Activated CD8-positive, alpha-beta T cell treated with anti-CD3 and anti-CD28 coated beads for 36 hours (primary cell): ENCODE data around the gene GNB1. TPM values are rescaled to one million over a fixed set of nuclear protein-coding genes. Genes with fewer than 3 reads are reported as not detected.

Source experiments
- ATAC-seq: fragments of 200-7000 bp; cut with Tn5 transposase; one replicate; pipeline ENCODE4 v1.10.0; 2021; ENCODE audit warnings: mild to moderate bottlenecking, moderate library complexity
- CTCF ChIA-PET: fragments of 350-600 bp; sonication (Branson Sonifier 250); formaldehyde crosslinking; loops from one replicate; lab custom pipeline; 2021; ENCODE audit warnings: antibody characterized with exemption; lab: Charles Lee
- POLR2A ChIA-PET: fragments of 350-600 bp; sonication (Branson Sonifier 250); formaldehyde crosslinking; loops from one replicate; lab custom pipeline; 2021; ENCODE audit warnings: antibody characterized with exemption; lab: Charles Lee
- DNase-seq: peaks from one replicate; pipeline ENCODE4 v3.0.0-alpha.2; 2020
- H3K27ac Mint-ChIP-seq: one replicate; pipeline ENCODE4 v1.8.0; 2021; ENCODE audit warnings: mild to moderate bottlenecking, mixed read lengths
- H3K27me3 Mint-ChIP-seq: one replicate; pipeline ENCODE4 v1.8.0; 2021; ENCODE audit warnings: mixed read lengths
- H3K36me3 Mint-ChIP-seq: one replicate; pipeline ENCODE4 v1.8.0; 2021; ENCODE audit warnings: low read depth, mixed read lengths
- H3K4me1 Mint-ChIP-seq: one replicate; pipeline ENCODE4 v1.8.0; 2021; ENCODE audit warnings: low read depth, mixed read lengths
- H3K4me3 Mint-ChIP-seq: one replicate; pipeline ENCODE4 v1.8.0; 2021; ENCODE audit warnings: mild to moderate bottlenecking, moderate library complexity, mixed read lengths
- H3K9me3 Mint-ChIP-seq: one replicate; pipeline ENCODE4 v1.8.0; 2021; ENCODE audit warnings: mixed read lengths
- intact Hi-C: fragments of 100-400 bp; cut with micrococcal nuclease; formaldehyde crosslinking; loops from one replicate; pipeline ENCODE4 v1.10.0; 2022
- total RNA-seq, 2 experiments: library from RNA; stranded (reverse); gene quantifications; one replicate each; pipeline ENCODE4 v1.2.3, GENCODE V29; 2021
- TF ChIP-seq, protein P1 (sequence below): fragments of 200-600 bp; IDR thresholded peaks from one replicate; pipeline ENCODE4 v1.8.0; 2022; ENCODE audit warnings: antibody characterized with exemption, mild to moderate bottlenecking

Gene GNB1
- total RNA-seq, 2 experiments from 2014 or later = 318 to 330 TPM

DNA sequence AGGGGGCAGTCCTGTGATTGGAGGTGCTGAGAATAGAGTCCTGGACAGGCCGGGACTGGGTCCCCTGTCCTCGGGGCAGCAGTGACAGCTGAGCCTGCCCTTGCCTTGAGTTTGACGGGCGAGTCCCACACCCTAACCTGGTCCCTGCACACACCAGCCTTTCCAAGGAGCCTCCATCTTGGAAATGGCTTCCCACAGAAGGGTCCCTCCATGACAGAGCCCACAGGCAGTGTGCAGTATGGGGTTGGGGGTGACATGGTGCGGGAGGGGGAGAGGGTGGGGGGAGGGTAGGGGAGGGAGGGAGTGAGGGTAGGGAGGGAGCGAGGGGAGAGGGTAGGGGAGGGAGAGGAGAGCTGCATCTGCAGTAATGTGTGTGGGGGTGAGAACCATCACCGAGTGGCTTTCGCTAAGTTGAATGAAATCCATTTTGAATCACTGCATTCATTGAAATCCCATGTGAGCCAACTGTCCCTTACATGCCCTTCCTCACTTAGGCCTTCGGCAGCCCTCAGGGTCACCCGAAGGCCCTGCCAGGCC is 38.3 kb upstream of the GNB1 start:
- TF ChIP-seq, protein P1, sequence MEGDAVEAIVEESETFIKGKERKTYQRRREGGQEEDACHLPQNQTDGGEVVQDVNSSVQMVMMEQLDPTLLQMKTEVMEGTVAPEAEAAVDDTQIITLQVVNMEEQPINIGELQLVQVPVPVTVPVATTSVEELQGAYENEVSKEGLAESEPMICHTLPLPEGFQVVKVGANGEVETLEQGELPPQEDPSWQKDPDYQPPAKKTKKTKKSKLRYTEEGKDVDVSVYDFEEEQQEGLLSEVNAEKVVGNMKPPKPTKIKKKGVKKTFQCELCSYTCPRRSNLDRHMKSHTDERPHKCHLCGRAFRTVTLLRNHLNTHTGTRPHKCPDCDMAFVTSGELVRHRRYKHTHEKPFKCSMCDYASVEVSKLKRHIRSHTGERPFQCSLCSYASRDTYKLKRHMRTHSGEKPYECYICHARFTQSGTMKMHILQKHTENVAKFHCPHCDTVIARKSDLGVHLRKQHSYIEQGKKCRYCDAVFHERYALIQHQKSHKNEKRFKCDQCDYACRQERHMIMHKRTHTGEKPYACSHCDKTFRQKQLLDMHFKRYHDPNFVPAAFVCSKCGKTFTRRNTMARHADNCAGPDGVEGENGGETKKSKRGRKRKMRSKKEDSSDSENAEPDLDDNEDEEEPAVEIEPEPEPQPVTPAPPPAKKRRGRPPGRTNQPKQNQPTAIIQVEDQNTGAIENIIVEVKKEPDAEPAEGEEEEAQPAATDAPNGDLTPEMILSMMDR = no peak
- no peak for DNase-seq
- intact Hi-C loops = no loop called here
- ChIA-PET CTCF (interaction anchor here (1.1 kb wide), 1 partner anchor 31 kb away, joined by 3 read pairs; no protein-coding TSS in a partner anchor), POLR2A (interaction anchor here (1.4 kb wide), 1 partner anchor 116 kb away, joined by 4 read pairs; no protein-coding TSS in a partner anchor)
- no peaks in the 10 kb centered on the region for H3K4me1 Mint-ChIP-seq
- H3K9me3 Mint-ChIP-seq = peaks cover 3% of the 10 kb centered on the region
- no peak overlapping the region for H3K27ac Mint-ChIP-seq
- H3K4me3 Mint-ChIP-seq = no peak overlapping the region
- no peaks in the 10 kb centered on the region for H3K27me3 Mint-ChIP-seq
- no peaks in the 10 kb centered on the region for H3K36me3 Mint-ChIP-seq
- no peak for ATAC-seq

DNA sequence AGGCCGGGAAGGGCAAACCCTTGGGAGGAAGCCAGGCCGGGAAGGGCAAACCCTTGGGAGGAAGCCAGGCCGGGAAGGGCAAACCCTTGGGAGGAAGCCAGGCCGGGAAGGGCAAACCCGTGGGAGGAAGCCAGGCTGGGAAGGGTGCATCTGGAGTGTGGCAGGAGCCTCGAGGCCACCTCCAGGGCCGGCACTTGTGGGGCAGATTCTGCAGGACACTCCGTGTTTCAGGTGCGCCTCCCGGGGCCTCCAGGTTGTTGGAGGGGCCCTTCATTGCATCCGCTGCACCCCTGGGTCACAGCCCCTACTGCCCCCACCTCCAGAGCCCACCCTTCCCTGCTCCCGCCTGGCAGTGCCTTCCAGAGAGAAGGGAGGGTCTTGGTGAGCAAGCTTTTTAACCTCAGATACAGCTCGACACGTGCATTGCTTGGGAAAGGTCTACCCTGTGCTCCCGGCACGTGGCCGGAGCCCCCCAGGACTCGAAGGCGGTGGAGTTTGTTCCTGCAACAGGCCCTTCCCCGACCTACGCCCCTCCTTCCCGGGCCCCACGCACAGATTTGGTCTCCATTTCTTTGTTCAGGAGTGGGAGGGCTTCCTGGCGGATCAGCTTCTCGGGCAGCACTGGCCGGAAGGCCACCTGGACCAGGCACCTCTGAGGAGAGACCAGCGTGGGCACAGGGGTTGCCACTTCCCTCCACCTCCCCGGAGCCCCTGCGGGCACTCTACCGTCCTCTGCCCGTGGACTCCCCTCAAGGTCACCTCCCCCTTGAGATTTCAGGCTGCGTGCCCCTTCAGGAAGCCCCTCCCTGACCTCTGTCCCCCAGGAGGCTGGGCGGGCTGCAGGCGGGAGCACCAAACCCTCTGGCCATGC is 37.6 kb upstream of the GNB1 start:
- POLR2A ChIA-PET = no interaction called here
- CTCF ChIA-PET = no interaction called here
- H3K4me1 Mint-ChIP-seq = no peaks in the 10 kb centered on the region

DNA sequence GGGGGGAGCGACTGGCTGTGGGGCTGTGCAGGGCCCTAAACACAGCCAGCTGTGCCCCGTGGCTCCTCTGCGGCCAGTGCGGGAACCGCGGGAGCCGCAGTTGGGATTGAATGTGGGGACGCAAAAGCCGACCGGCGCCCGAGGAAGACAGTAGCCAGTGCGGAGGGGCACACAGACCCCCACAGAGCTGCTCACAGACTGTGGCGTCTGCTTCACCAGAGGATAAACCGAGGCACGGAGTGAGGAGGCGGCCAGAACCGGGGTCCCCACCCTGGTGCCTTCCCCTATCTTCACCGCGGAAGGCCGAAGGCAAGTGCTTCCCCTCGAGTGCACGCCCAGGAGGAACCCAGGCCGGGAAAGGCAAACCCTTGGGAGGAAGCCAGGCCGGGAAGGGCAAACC is 36.9 kb upstream of the GNB1 start:
- no peaks in the 10 kb centered on the region for H3K4me1 Mint-ChIP-seq
- no peak overlapping the region for H3K4me3 Mint-ChIP-seq
- no peak overlapping the region for H3K27ac Mint-ChIP-seq
- H3K9me3 Mint-ChIP-seq = no peaks in the 10 kb centered on the region
- intact Hi-C loops = no loop called here
- ATAC-seq (no peak), DNase-seq (no peak)
- TF ChIP-seq, protein P1 = no peak
- no peaks in the 10 kb centered on the region for H3K27me3 Mint-ChIP-seq
- POLR2A ChIA-PET = interaction anchor here (0.6 kb wide), 1 partner anchor 440 kb away, joined by 3 read pairs; no protein-coding TSS in a partner anchor
- CTCF ChIA-PET = no interaction called here
- no peaks in the 10 kb centered on the region for H3K36me3 Mint-ChIP-seq

More for the DNA sequence above, 37.6 kb upstream of the GNB1 start:
- no peaks in the 10 kb centered on the region for H3K36me3 Mint-ChIP-seq
- no peak overlapping the region for H3K4me3 Mint-ChIP-seq
- H3K27ac Mint-ChIP-seq = no peak overlapping the region
- TF ChIP-seq, protein P1 = no peak
- ATAC-seq (no peak), DNase-seq (no peak)
- no peaks in the 10 kb centered on the region for H3K9me3 Mint-ChIP-seq
- intact Hi-C loops = no loop called here
- H3K27me3 Mint-ChIP-seq = no peaks in the 10 kb centered on the region

DNA sequence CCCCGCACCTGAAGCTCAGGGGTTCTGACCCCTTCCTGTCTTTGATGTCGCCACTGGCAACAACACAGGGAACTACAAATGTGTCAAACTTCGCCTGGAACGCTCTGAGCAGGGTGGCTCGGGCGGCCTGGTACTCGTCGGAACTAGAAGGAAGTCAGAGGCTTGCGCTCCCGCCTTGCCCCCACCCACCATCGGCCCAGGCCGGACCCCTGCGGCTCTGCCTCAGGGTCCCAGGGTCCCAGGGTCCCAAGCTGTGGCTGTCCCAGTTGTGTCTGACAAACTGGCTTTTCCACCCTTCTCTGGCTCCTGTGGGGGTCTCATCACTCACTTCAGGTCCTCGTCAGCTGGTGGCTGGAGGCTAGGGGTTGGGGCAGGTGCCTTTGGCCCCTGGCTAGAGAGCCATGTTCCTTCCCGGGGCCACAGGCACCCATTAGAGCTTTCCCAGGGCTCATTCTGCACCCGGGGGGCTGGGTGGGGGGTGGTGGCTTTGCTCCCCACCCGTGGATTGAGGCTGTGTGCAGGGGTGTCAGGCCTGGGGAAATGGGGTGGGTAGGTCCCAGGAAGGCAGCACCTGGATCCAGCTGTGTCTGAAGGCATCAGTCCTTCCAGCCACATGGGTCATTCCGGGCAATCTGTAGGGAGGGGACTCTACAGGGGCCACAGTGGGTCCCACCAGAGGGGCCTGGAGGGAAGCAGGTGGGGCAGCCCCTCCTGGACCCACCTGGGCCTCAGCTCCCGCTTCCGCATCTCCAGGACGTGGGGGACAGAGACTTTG is 36.2 kb upstream of the GNB1 start:
- ChIA-PET POLR2A (interaction anchor here (0.6 to 0.9 kb wide), 2 partner anchors 33 to 440 kb away, joined by 3 read pairs; no protein-coding TSS in a partner anchor), CTCF (interaction anchor here (1.4 kb wide), 1 partner anchor 212 kb away, joined by 4 read pairs; no protein-coding TSS in a partner anchor)
- Mint-ChIP-seq H3K9me3 (no peaks in the 10 kb centered on the region), H3K4me3 (no peak overlapping the region), H3K27ac (no peak overlapping the region), H3K27me3 (no peaks in the 10 kb centered on the region), H3K36me3 (no peaks in the 10 kb centered on the region), H3K4me1 (no peaks in the 10 kb centered on the region)
- TF ChIP-seq, protein P1 = no peak
- no peak for DNase-seq
- intact Hi-C loops = no loop called here
- ATAC-seq = no peak
